ENCODE results near the gene SLC22A2. TPM values are rescaled to one million over a fixed set of nuclear protein-coding genes. Genes with fewer than 3 reads are reported as not detected.

Gene SLC22A2
- polyA plus RNA-seq, 1 donor (not counting 4 experiments of a cell fraction or from before 2014, with no cell fraction given) = not detected

GRCh38 chr6:160278311-160278710 is 19.7 kb upstream of the SLC22A2 start:
- no peaks in the 10 kb centered on the region for H3K9me1 ChIP-seq (ENCODE audit: control insufficient read depth, extremely low read depth, insufficient read depth, low read length)
- no peak overlapping the region for H3K27ac ChIP-seq (ENCODE audit: control insufficient read depth, insufficient read depth, low read length)
- TF ChIP-seq, protein P1, sequence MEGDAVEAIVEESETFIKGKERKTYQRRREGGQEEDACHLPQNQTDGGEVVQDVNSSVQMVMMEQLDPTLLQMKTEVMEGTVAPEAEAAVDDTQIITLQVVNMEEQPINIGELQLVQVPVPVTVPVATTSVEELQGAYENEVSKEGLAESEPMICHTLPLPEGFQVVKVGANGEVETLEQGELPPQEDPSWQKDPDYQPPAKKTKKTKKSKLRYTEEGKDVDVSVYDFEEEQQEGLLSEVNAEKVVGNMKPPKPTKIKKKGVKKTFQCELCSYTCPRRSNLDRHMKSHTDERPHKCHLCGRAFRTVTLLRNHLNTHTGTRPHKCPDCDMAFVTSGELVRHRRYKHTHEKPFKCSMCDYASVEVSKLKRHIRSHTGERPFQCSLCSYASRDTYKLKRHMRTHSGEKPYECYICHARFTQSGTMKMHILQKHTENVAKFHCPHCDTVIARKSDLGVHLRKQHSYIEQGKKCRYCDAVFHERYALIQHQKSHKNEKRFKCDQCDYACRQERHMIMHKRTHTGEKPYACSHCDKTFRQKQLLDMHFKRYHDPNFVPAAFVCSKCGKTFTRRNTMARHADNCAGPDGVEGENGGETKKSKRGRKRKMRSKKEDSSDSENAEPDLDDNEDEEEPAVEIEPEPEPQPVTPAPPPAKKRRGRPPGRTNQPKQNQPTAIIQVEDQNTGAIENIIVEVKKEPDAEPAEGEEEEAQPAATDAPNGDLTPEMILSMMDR (optimal IDR thresholded peaks at IDR 0.05 in 1 of 3, IDR thresholded peaks at IDR 0.05 in 1 of 3, conservative IDR thresholded peaks at IDR 0.05 in 1 of 3; ENCODE audit: extremely low read depth in 1 of 3, insufficient read depth in 2 of 3, low read length in 3 of 3) = no peak
- no peak for TF ChIP-seq EZH2 (IDR thresholded peaks at IDR 0.05; ENCODE audit: low read length)
- DNase-seq (ENCODE audit: low read depth, low spot score) = no peak
- dilution Hi-C loops (cut with MboI; ENCODE audit: extremely low pct_ligation_motif_present, low sequenced_read_pairs) = no loop called here
- H3K9ac ChIP-seq (ENCODE audit: control insufficient read depth, extremely low read depth, insufficient read depth, low read length) = no peak overlapping the region
- no peak overlapping the region for H2AFZ ChIP-seq (ENCODE audit: control insufficient read depth, low read length)
- H3K36me3 ChIP-seq (ENCODE audit: control insufficient read depth in 2 of 2, extremely low read depth in 1 of 2, insufficient read depth in 2 of 2, low read length in 2 of 2) = no peaks in the 10 kb centered on the region
- H3K27me3 ChIP-seq (ENCODE audit: control insufficient read depth, extremely low read depth, insufficient read depth, low read length) = no peaks in the 10 kb centered on the region
- no peaks in the 10 kb centered on the region for H3K79me2 ChIP-seq (ENCODE audit: control insufficient read depth, insufficient read depth, low read length)
- no peaks in the 10 kb centered on the region for H4K20me1 ChIP-seq (ENCODE audit: control insufficient read depth, extremely low read depth, insufficient read depth, low read length)
- H3K4me1 ChIP-seq (ENCODE audit: control insufficient read depth, extremely low read depth, insufficient read depth, low read length) = peaks cover 14% of the 10 kb centered on the region
- H3K4me3 ChIP-seq (ENCODE audit: control insufficient read depth in 2 of 3, extremely low read depth in 1 of 3, insufficient read depth in 2 of 3, low read depth in 1 of 3, low read length in 3 of 3) = no peak overlapping the region
- no peak for FAIRE-seq
- H3K4me2 ChIP-seq (ENCODE audit: control insufficient read depth, extremely low read depth, insufficient read depth, low read depth, low read length) = no peak overlapping the region
- H3K9me3 ChIP-seq (ENCODE audit: control insufficient read depth, low read depth, low read length) = no peaks in the 10 kb centered on the region

DNA sequence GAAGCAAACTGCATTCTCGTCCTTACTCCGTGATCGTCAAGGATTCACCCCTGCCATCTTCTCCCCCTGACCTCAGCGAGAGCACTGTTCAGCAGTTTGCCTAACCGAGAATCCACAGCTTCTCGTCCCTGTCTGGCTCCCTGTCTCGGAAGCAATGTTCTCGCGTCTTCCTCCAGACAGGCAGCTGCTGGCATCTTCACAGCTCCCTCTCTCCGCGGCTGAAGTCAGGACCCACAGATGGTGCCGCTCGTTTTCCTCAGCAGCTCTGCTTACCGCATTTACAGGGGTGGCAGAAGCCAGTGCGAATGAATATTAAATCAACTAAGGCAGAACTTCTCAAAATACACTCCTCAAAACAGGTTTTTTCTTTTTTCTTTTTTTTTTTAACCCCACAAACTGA is 18.9 kb upstream of the SLC22A2 start:
- H3K79me2 ChIP-seq (ENCODE audit: control insufficient read depth, insufficient read depth, low read length) = no peaks in the 10 kb centered on the region
- H3K4me1 ChIP-seq (ENCODE audit: control insufficient read depth, extremely low read depth, insufficient read depth, low read length) = peaks cover 14% of the 10 kb centered on the region
- H3K36me3 ChIP-seq (ENCODE audit: control insufficient read depth in 2 of 2, extremely low read depth in 1 of 2, insufficient read depth in 2 of 2, low read length in 2 of 2) = no peaks in the 10 kb centered on the region
- FAIRE-seq = no peak
- no peaks in the 10 kb centered on the region for H4K20me1 ChIP-seq (ENCODE audit: control insufficient read depth, extremely low read depth, insufficient read depth, low read length)
- H3K9me3 ChIP-seq (ENCODE audit: control insufficient read depth, low read depth, low read length) = no peaks in the 10 kb centered on the region
- no peak overlapping the region for H3K4me2 ChIP-seq (ENCODE audit: control insufficient read depth, extremely low read depth, insufficient read depth, low read depth, low read length)
- H3K9ac ChIP-seq (ENCODE audit: control insufficient read depth, extremely low read depth, insufficient read depth, low read length) = no peak overlapping the region
- dilution Hi-C loops (cut with MboI; ENCODE audit: extremely low pct_ligation_motif_present, low sequenced_read_pairs) = no loop called here
- no peak overlapping the region for H2AFZ ChIP-seq (ENCODE audit: control insufficient read depth, low read length)
- H3K9me1 ChIP-seq (ENCODE audit: control insufficient read depth, extremely low read depth, insufficient read depth, low read length) = no peaks in the 10 kb centered on the region
- no peaks in the 10 kb centered on the region for H3K27me3 ChIP-seq (ENCODE audit: control insufficient read depth, extremely low read depth, insufficient read depth, low read length)
- no peak overlapping the region for H3K27ac ChIP-seq (ENCODE audit: control insufficient read depth, insufficient read depth, low read length)
- H3K4me3 ChIP-seq (ENCODE audit: control insufficient read depth in 2 of 3, extremely low read depth in 1 of 3, insufficient read depth in 2 of 3, low read depth in 1 of 3, low read length in 3 of 3) = no peak overlapping the region
- no peak for DNase-seq (ENCODE audit: low read depth, low spot score)
- TF ChIP-seq, protein P1 (optimal IDR thresholded peaks at IDR 0.05 in 1 of 3, IDR thresholded peaks at IDR 0.05 in 1 of 3, conservative IDR thresholded peaks at IDR 0.05 in 1 of 3; ENCODE audit: extremely low read depth in 1 of 3, insufficient read depth in 2 of 3, low read length in 3 of 3) = no peak
- TF ChIP-seq EZH2 (IDR thresholded peaks at IDR 0.05; ENCODE audit: low read length) = no peak

Measured in keratinocyte (primary cell).